ENCODE data around the gene LAMA3. TPM values are rescaled to one million over a fixed set of nuclear protein-coding genes. Genes with fewer than 3 reads are reported as not detected.

The LAMA3 gene
- total RNA-seq, 3 donors from 2014 or later (not counting 1 experiment from before 2014, with no cell fraction given) = not detected

DNA sequence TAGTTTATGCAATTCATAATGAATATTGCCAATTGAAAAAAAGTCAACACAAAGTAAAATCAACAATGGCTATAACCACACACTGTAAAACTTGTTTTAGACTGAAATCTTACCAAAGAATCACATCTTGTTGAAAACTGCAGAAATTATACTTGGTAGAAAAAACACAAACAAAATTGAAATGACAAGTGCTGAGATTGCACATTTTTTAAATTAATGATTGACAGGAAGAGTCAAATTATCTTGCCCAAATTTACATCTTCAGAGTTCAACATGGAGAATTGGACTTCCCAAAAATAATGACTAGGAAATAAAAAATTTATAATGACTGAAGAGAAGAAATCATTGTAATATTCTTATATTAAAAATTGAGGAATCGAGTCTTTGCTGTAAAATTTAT lies 240.7 kb downstream of the LAMA3 start:
- DNase-seq = no peak
- no peak for ATAC-seq
- Histone ChIP-seq H3K27ac (ENCODE audit: low read length) (no peak overlapping the region), H3K4me1 (ENCODE audit: control insufficient read depth, insufficient read depth, low read length) (peaks cover 4% of the 10 kb centered on the region), H3K27me3 (ENCODE audit: control insufficient read depth, insufficient read depth, low read length) (no peaks in the 10 kb centered on the region), H3K4me3 (ENCODE audit: low read length) (no peak overlapping the region), H3K36me3 (ENCODE audit: control insufficient read depth, insufficient read depth, low read length) (no peaks in the 10 kb centered on the region), H3K9me3 (ENCODE audit: control insufficient read depth, insufficient read depth, low read length) (no peaks in the 10 kb centered on the region)
- Mint-ChIP-seq H3K4me3 (no peak overlapping the region), H3K9me3 (no peaks in the 10 kb centered on the region), H3K36me3 (no peaks in the 10 kb centered on the region), H3K27ac (no peak overlapping the region), H3K4me1 (peaks cover 12 to 20% of the 10 kb centered on the region in 2 donors), H3K27me3 (ENCODE audit: low read depth in 2 of 2) (no peaks in the 10 kb centered on the region)
- 100% methylated on average over 1 of the region's 1 CpG for WGBS (ENCODE audit: insufficient coverage)
- TF ChIP-seq, protein P1, sequence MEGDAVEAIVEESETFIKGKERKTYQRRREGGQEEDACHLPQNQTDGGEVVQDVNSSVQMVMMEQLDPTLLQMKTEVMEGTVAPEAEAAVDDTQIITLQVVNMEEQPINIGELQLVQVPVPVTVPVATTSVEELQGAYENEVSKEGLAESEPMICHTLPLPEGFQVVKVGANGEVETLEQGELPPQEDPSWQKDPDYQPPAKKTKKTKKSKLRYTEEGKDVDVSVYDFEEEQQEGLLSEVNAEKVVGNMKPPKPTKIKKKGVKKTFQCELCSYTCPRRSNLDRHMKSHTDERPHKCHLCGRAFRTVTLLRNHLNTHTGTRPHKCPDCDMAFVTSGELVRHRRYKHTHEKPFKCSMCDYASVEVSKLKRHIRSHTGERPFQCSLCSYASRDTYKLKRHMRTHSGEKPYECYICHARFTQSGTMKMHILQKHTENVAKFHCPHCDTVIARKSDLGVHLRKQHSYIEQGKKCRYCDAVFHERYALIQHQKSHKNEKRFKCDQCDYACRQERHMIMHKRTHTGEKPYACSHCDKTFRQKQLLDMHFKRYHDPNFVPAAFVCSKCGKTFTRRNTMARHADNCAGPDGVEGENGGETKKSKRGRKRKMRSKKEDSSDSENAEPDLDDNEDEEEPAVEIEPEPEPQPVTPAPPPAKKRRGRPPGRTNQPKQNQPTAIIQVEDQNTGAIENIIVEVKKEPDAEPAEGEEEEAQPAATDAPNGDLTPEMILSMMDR (IDR thresholded peaks at IDR 0.05) = no peak
- intact Hi-C loops (cut with micrococcal nuclease) = no loop called here

DNA sequence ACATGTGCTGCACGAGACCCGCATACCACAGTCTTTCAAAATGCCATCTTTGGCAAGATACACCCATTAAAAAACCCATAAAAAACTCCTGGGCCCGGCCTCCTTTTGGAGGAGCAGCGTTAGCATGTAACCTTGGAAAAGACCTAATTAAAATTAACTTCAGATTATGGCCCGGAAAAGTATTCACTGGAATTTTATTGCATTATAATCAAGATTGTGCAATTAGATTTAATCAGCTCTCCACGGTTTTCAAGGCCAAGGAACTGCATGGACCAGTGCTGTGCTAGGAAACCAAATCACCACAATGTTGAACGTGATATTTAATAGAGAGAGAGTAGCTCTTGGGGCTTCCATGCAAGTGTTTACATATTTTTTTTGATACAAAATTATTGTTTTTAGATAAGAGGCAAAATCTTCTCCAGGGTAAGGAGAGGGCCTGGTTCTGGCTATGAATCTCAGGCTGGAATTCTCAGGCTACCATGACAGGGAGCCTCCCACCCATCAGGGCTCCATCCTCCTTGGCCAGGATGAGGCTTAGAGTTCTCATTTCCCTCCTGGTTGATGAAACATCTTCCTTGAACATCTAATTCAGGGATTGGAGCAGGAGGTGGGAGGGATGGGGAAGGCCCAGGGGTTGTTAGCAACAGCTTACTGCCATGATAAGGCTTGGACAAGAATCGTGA lies 243.3 kb downstream of the LAMA3 start:
- intact Hi-C loops (cut with micrococcal nuclease) = no loop called here
- peaks cover 24 to 36% of the 10 kb centered on the region in 2 donors for H3K4me1 Mint-ChIP-seq

DNA sequence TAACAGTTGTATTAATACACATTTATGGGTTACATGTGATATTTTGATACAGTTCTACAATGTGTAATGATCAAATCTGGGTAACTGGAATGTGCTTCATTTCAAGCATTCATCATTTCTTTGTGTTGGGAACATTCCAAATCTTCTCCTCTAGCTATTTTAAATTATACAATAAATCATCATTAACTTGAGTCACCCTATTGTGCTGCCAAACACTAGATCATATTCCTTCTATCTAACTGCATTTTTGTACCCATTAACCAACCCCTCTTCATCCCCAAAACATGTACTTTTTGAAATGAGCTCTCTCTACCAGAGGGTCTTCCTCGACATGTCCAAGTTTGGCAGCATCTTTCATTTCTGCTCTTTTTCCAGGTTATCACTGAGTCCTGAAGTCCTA lies 244.2 kb downstream of the LAMA3 start:
- no peak overlapping the region for H3K27ac ChIP-seq (ENCODE audit: low read length)
- H3K27me3 Mint-ChIP-seq (ENCODE audit: low read depth in 2 of 2) = no peaks in the 10 kb centered on the region
- ATAC-seq = no peak

More for the DNA sequence above, 243.3 kb downstream of the LAMA3 start:
- Histone ChIP-seq H3K27ac (ENCODE audit: low read length) (no peak overlapping the region), H3K4me1 (ENCODE audit: control insufficient read depth, insufficient read depth, low read length) (peaks cover 4% of the 10 kb centered on the region), H3K27me3 (ENCODE audit: control insufficient read depth, insufficient read depth, low read length) (no peaks in the 10 kb centered on the region), H3K9me3 (ENCODE audit: control insufficient read depth, insufficient read depth, low read length) (no peaks in the 10 kb centered on the region), H3K36me3 (ENCODE audit: control insufficient read depth, insufficient read depth, low read length) (no peaks in the 10 kb centered on the region), H3K4me3 (ENCODE audit: low read length) (no peak overlapping the region)
- no peaks in the 10 kb centered on the region for H3K9me3 Mint-ChIP-seq
- H3K36me3 Mint-ChIP-seq = no peaks in the 10 kb centered on the region
- DNase-seq (no peak), ATAC-seq (no peak)
- H3K4me3 Mint-ChIP-seq = no peak overlapping the region
- TF ChIP-seq, protein P1 (IDR thresholded peaks at IDR 0.05) = no peak
- no peaks in the 10 kb centered on the region for H3K27me3 Mint-ChIP-seq (ENCODE audit: low read depth in 2 of 2)
- H3K27ac Mint-ChIP-seq = no peak overlapping the region
- 97% methylated on average over 8 of the region's 8 CpGs for WGBS (ENCODE audit: insufficient coverage)

More for the DNA sequence above, 244.2 kb downstream of the LAMA3 start:
- peaks cover 30 to 41% of the 10 kb centered on the region in 2 donors for H3K4me1 Mint-ChIP-seq
- Histone ChIP-seq H3K4me3 (ENCODE audit: low read length) (no peak overlapping the region), H3K9me3 (ENCODE audit: control insufficient read depth, insufficient read depth, low read length) (no peaks in the 10 kb centered on the region), H3K36me3 (ENCODE audit: control insufficient read depth, insufficient read depth, low read length) (no peaks in the 10 kb centered on the region), H3K27me3 (ENCODE audit: control insufficient read depth, insufficient read depth, low read length) (no peaks in the 10 kb centered on the region), H3K4me1 (ENCODE audit: control insufficient read depth, insufficient read depth, low read length) (peaks cover 10% of the 10 kb centered on the region)
- no peak overlapping the region for H3K4me3 Mint-ChIP-seq
- WGBS (ENCODE audit: insufficient coverage) = 97% methylated on average over 1 of the region's 1 CpG
- no peaks in the 10 kb centered on the region for H3K9me3 Mint-ChIP-seq
- H3K27ac Mint-ChIP-seq = no peak overlapping the region
- TF ChIP-seq, protein P1 (IDR thresholded peaks at IDR 0.05) = no peak
- intact Hi-C loops (cut with micrococcal nuclease) = no loop called here
- DNase-seq = no peak
- no peaks in the 10 kb centered on the region for H3K36me3 Mint-ChIP-seq

All from natural killer cell (primary cell).